Activated T-cell treated with anti-CD3 and anti-CD28 coated beads, Interleukin-2, amount 50 U/mL, for 1 hour (primary cell): ENCODE data around the gene ZNF30.
"Not testable (repeated sequence)": the region's sequence is repeated elsewhere in the genome, so short reads cannot be mapped to it uniquely, and the experiment has no call there.

Experiments used
- DNase-seq: peaks from one replicate; pipeline ENCODE4 v3.0.0-alpha.2; 2020

ZNF30 gene

GRCh38 chr19:34990578-34991192 is 64.0 kb downstream of the ZNF30 start:
- DNase-seq: no peak

DNA sequence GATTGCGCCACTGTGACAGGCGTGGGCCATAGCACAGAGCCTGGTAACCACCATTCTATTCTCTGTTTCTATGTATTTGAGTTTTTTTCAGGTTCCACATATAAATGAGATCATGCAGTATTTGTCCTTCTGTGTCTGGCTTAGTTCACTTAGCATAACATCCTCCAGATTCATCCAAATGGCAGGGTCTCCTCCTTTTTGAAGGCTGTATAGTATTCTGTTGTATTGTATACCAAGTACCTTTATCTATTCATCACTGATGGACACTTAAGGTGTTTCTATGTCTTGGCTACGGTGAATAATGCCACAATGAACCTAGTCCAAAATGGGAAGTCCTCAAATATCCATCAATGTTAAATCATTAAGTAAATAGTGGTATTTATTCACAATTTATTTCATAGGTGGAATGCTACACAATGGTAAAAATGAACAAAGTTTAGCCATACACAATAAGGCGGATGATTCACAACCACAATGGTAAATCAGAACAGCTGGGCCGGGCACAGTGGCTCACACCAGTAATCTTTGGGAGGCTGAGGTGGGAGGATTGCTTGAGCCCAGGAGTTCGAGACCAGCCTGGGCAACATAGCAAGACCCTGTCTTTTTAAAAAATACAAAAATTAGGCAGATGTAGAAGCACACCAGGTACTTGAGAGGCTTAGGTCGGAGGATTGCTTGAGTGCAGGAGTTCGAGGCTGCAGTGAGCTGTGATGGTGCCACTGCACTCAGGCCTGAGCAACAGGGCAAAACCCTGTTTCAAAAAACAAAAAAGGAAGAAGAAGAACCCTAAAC is 65.0 kb downstream of the ZNF30 start:
- no peak for DNase-seq

- not testable (repeated sequence) for DNase-seq
These were observed 65.9 kb downstream of the ZNF30 start for GRCh38 chr19:34992582-34992981.

GRCh38 chr19:34994286-34994642 is 67.6 kb downstream of the ZNF30 start:
- no peak for DNase-seq
